ENCODE measurements around the gene MXD1.
A peak's percentile ranks its signal among the peaks of the same experiment; 100 is the strongest.
"Not testable (repeated sequence)": the region's sequence is repeated elsewhere in the genome, so short reads cannot be mapped to it uniquely, and the experiment has no call there.

The MXD1 gene

GRCh38 chr2:69933254-69933828 is 18.4 kb downstream of the MXD1 start:
- no peak for DNase-seq (ENCODE audit: low spot score)

- no peak for DNase-seq (ENCODE audit: low spot score)
These were observed 19.1 kb downstream of the MXD1 start for GRCh38 chr2:69933839-69934613.

GRCh38 chr2:69934614-69934908 is 19.7 kb downstream of the MXD1 start:
- DNase-seq (ENCODE audit: low spot score): no peak

- DNase-seq (ENCODE audit: low spot score): no peak
These were observed 20.1 kb downstream of the MXD1 start for GRCh38 chr2:69935011-69935410.

- DNase-seq (ENCODE audit: low spot score): no peak
These were observed 22.0 kb downstream of the MXD1 start for GRCh38 chr2:69936906-69937305.

- no peak for DNase-seq (ENCODE audit: low spot score)
These were observed 23.1 kb downstream of the MXD1 start for GRCh38 chr2:69937968-69938367.

GRCh38 chr2:69939722-69940121 is 24.8 kb downstream of the MXD1 start:
- DNase-seq (ENCODE audit: low spot score): no peak

GRCh38 chr2:69940691-69941090 is 25.8 kb downstream of the MXD1 start:
- no peak for DNase-seq (ENCODE audit: low spot score)

- no peak for DNase-seq (ENCODE audit: low spot score)
These were observed 28.3 kb downstream of the MXD1 start for GRCh38 chr2:69943000-69943842.

- DNase-seq (ENCODE audit: low spot score): no peak
These were observed 29.1 kb downstream of the MXD1 start for GRCh38 chr2:69943843-69944525.

- no peak for DNase-seq (ENCODE audit: low spot score)
These were observed 29.8 kb downstream of the MXD1 start for GRCh38 chr2:69944756-69945155.

- no peak for DNase-seq (ENCODE audit: low spot score)
These were observed 30.5 kb downstream of the MXD1 start for GRCh38 chr2:69945441-69945840.

GRCh38 chr2:69945941-69946340 is 31.0 kb downstream of the MXD1 start:
- no peak for DNase-seq (ENCODE audit: low spot score)

GRCh38 chr2:69946351-69947324 is 31.7 kb downstream of the MXD1 start:
- peak; percentile 81 for DNase-seq (ENCODE audit: low spot score)

- DNase-seq (ENCODE audit: low spot score): peak; percentile 34
These were observed 32.5 kb downstream of the MXD1 start for GRCh38 chr2:69947325-69947931.

GRCh38 chr2:69948032-69948962 is 33.4 kb downstream of the MXD1 start:
- no peak for DNase-seq (ENCODE audit: low spot score)

GRCh38 chr2:69948963-69949645 is 34.2 kb downstream of the MXD1 start:
- no peak for DNase-seq (ENCODE audit: low spot score)

GRCh38 chr2:69950241-69950640 is 35.3 kb downstream of the MXD1 start:
- DNase-seq (ENCODE audit: low spot score): no peak

GRCh38 chr2:69950671-69951070 is 35.8 kb downstream of the MXD1 start:
- not testable (repeated sequence) for DNase-seq (ENCODE audit: low spot score)
